RWPE2 (cell line): ENCODE results near the gene MRM2.

Experiments
- ATAC-seq: fragments of 200-7000 bp; cut with Tn5 transposase; 3 replicates; pipeline ENCODE4 v1.9.1; 2021; ENCODE audit warnings: low read depth
- DNase-seq: peaks from one replicate; pipeline ENCODE4 v3.0.0-alpha.2; 2020; ENCODE audit warnings: low spot score
- H3K27ac ChIP-seq: fragments of 450-650 bp; 2 replicates; pipeline ENCODE4 v1.5.1; 2017; ENCODE audit warnings: mild to moderate bottlenecking; ENCODE audit not compliant: poor library complexity, severe bottlenecking
- H3K27me3 ChIP-seq: fragments of 250-450 bp; sonication (Bioruptor Pico); 2 replicates; pipeline ENCODE4 v1.5.1; 2021; ENCODE audit warnings: mild to moderate bottlenecking, moderate library complexity; ENCODE audit not compliant: insufficient read depth, poor library complexity, severe bottlenecking
- H3K36me3 ChIP-seq: fragments of 250-450 bp; sonication (Bioruptor Pico); 2 replicates; pipeline ENCODE4 v1.5.1; 2020; ENCODE audit warnings: low read depth, mild to moderate bottlenecking, moderate library complexity
- H3K4me1 ChIP-seq: fragments of 250-450 bp; sonication (Bioruptor Pico); 2 replicates; pipeline ENCODE4 v1.5.1; 2021; ENCODE audit warnings: mild to moderate bottlenecking, moderate library complexity; ENCODE audit not compliant: insufficient read depth, poor library complexity, severe bottlenecking
- H3K4me3 ChIP-seq: fragments of 250-450 bp; sonication (Bioruptor Pico); 2 replicates; pipeline ENCODE4 v1.5.1; 2021; ENCODE audit warnings: mild to moderate bottlenecking, moderate library complexity; ENCODE audit not compliant: severe bottlenecking
- H3K9me3 ChIP-seq: fragments of 250-450 bp; sonication (Bioruptor Pico); 2 replicates; pipeline ENCODE4 v1.5.1; 2021; ENCODE audit warnings: mild to moderate bottlenecking, moderate library complexity; ENCODE audit not compliant: severe bottlenecking
- TF ChIP-seq, protein P1 (sequence below): fragments of 450-650 bp; IDR thresholded peaks from one replicate; pipeline ENCODE4 v1.5.1; 2017; ENCODE audit warnings: mild to moderate bottlenecking, moderate library complexity; ENCODE audit not compliant: poor library complexity, severe bottlenecking

The MRM2 gene

DNA sequence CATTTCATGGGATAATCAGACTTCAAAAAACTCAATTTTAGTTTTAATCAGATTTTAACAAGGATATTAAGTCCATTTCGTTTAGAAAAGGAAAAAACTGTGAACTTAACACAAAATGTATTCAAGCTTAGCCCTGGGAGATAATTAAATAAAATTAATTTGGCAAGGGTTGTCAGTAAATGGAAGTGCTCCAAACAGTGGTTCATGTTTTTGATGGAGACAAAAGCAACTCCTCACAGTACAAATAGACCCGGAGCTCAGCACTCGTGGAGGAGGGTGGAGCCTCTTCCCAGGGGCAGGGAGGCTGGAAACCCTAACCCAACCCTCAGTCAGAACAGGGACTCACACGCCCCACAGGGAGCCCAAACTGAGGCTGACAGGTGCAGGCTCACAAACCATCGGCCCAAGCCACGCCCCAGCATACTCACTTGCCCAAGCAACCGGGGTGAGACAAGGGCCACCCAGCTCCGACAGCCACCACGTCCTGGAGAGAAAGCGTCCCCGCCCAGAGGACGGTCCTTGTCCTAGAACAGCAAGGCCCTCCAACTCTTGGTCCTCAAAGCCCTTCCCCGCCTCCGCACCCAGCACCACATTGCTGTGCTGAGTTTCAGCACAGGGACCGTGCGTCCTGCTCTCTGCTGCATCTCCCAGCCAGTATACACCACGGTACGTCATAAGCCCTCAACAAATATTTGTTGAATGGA lies 49.0 kb downstream of the MRM2 start:
- DNase-seq (no peak), ATAC-seq (no peak)
- H3K4me3 ChIP-seq: no peak overlapping the region

DNA sequence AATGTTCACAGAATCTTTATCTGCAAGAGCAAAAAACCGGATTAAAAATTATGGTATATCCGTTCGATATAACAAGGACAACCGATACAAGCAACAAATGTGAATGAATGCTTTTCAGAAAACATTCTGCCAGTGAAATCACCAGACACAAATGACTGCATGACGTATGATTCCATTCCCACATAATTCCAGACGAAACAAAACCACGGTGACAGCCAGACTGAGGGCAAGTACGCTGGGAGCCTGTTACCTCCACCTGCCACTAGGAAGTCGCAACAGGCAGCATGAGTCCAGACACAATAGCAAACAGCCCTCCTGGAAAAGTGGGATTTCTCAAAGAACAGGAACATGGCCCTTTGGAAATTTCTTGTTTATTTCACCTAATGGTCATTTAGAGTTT lies 51.0 kb downstream of the MRM2 start:
- H3K27ac ChIP-seq: peak overlapping the region; percentile 86
- peaks cover 25% of the 10 kb centered on the region for H3K36me3 ChIP-seq
- no peak overlapping the region for H3K4me3 ChIP-seq
- DNase-seq: no peak
- no peaks in the 10 kb centered on the region for H3K27me3 ChIP-seq
- H3K9me3 ChIP-seq: no peaks in the 10 kb centered on the region
- no peak for ATAC-seq
- TF ChIP-seq, protein P1, sequence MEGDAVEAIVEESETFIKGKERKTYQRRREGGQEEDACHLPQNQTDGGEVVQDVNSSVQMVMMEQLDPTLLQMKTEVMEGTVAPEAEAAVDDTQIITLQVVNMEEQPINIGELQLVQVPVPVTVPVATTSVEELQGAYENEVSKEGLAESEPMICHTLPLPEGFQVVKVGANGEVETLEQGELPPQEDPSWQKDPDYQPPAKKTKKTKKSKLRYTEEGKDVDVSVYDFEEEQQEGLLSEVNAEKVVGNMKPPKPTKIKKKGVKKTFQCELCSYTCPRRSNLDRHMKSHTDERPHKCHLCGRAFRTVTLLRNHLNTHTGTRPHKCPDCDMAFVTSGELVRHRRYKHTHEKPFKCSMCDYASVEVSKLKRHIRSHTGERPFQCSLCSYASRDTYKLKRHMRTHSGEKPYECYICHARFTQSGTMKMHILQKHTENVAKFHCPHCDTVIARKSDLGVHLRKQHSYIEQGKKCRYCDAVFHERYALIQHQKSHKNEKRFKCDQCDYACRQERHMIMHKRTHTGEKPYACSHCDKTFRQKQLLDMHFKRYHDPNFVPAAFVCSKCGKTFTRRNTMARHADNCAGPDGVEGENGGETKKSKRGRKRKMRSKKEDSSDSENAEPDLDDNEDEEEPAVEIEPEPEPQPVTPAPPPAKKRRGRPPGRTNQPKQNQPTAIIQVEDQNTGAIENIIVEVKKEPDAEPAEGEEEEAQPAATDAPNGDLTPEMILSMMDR: no peak
- peaks cover 17% of the 10 kb centered on the region for H3K4me1 ChIP-seq

More for the DNA sequence above, 49.0 kb downstream of the MRM2 start:
- Histone ChIP-seq H3K4me1 (peaks cover 17% of the 10 kb centered on the region), H3K36me3 (peaks cover 21% of the 10 kb centered on the region), H3K9me3 (no peaks in the 10 kb centered on the region), H3K27ac (no peak overlapping the region), H3K27me3 (no peaks in the 10 kb centered on the region)
- TF ChIP-seq, protein P1: no peak

DNA sequence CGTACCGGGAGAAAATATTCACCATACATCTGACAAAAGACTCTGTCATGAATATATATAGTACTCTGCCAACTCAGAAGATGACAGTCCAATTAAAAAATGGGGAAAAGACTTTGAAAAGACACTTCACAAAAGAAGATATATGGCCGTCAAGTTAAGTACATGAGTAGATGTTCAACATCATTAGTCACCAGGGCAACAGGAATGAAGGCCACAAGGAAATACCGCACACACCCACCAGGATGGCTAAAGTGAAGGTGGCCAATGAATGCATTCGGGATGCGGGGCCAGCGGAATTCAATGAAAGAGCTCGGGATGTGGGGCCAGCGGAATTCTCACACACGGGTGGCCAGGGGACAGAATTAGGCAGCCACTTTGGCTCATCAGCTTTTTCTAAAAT lies 51.5 kb downstream of the MRM2 start:
- peaks cover 21% of the 10 kb centered on the region for H3K36me3 ChIP-seq
- H3K9me3 ChIP-seq: no peaks in the 10 kb centered on the region
- peaks cover 17% of the 10 kb centered on the region for H3K4me1 ChIP-seq
- peak overlapping the region; percentile 86 for H3K27ac ChIP-seq
- DNase-seq (no peak), ATAC-seq (peak; percentile 95)
- no peak overlapping the region for H3K4me3 ChIP-seq
- TF ChIP-seq, protein P1: no peak
- no peaks in the 10 kb centered on the region for H3K27me3 ChIP-seq

DNA sequence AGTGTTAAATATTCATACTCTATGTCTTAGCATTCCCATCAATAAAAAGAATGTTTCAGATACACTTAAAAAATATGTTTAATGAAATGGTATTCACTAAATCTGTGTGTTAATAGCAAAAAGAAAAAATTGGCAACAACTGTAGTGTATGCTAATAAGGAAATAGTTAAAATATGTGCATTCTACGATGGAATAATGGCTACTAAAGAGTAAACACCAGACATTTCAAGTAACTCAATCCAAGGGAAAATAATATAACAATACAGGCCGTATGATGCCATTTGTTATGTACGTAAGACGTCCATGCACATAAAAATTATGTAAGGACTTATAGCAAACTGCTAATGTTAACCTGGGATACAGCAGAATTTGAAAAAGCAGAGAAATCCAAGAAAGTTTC lies 55.8 kb downstream of the MRM2 start:
- Histone ChIP-seq H3K9me3 (no peaks in the 10 kb centered on the region), H3K27me3 (no peaks in the 10 kb centered on the region), H3K4me1 (peaks cover 17% of the 10 kb centered on the region), H3K4me3 (no peak overlapping the region), H3K36me3 (peaks cover 23% of the 10 kb centered on the region), H3K27ac (no peak overlapping the region)
- DNase-seq (no peak), ATAC-seq (no peak)
- TF ChIP-seq, protein P1: no peak

DNA sequence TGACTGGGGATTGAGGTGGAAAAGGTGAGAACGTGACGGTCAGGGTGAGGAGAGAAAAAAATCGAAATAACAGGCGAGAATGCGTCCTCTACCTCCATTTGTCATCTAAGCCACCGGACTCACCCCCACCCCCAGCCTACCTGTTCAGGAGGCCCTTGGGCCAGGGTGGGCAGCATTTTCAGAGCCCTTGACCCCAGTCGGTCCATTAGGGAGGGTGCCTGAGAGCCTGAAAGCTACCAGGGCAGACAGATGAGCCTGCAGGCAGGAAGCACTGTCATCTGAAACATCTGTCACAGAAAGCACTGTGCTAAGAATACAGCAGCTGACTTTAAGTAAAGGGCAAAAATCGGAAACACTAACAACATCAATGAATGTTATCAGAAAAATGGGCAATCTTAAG lies 56.3 kb downstream of the MRM2 start:
- Histone ChIP-seq H3K27me3 (no peaks in the 10 kb centered on the region), H3K9me3 (no peaks in the 10 kb centered on the region), H3K4me1 (peaks cover 12% of the 10 kb centered on the region), H3K4me3 (no peak overlapping the region), H3K36me3 (peaks cover 28% of the 10 kb centered on the region), H3K27ac (no peak overlapping the region)
- no peak for ATAC-seq
- no peak for DNase-seq
- TF ChIP-seq, protein P1: no peak
